ENCODE data around the gene RPL11. TPM values are rescaled to one million over a fixed set of nuclear protein-coding genes. Genes with fewer than 3 reads are reported as not detected.

The RPL11 gene
- total and polyA plus RNA-seq, 10 of the 15 experiments (the other 5 are each of a cell fraction or from before 2014, with no cell fraction given): 968 to 4,611 (median 2,521) TPM

- ChIA-PET CTCF (interaction anchor here (0.9 to 10.5 kb wide), 4 partner anchors 23 to 61 kb away, joined by 3 to 155 read pairs (median 4); partner anchors contain the start of gene ELOA), POLR2A (interaction anchor here (0.5 to 0.8 kb wide), 4 partner anchors 36 to 1646 kb away, joined by 3 to 5 read pairs (median 3); partner anchors contain the start of gene ELOA), SMC1A (ENCODE audit: uncharacterized antibody, unreplicated experiment) (interaction anchor here (1.2 to 10.9 kb wide), 6 partner anchors 9 to 56 kb away, joined by 3 to 137 read pairs (median 4); partner anchors contain the start of gene ELOA), RAD21 (ENCODE audit: unreplicated experiment) (interaction anchor here (0.8 kb wide), 1 partner anchor 27 kb away, joined by 3 read pairs; no protein-coding TSS in a partner anchor)
- peaks cover 11% of the 10 kb centered on the region for H3K4me1 ChIP-seq (ENCODE audit: control insufficient read depth, insufficient read depth, low read length)
- intact Hi-C loops (cut with micrococcal nuclease; ENCODE audit: unreplicated experiment): loop anchor here (1.0 kb wide), 1 partner anchor 25 kb away; no protein-coding TSS in a partner anchor
- H3K79me2 ChIP-seq (ENCODE audit: control insufficient read depth, insufficient read depth, low read length): peaks cover 85% of the 10 kb centered on the region
- no peak overlapping the region for H3K27ac ChIP-seq (ENCODE audit: control insufficient read depth, insufficient read depth)
- no TSS peak for BruUV-seq (replicated peaks)
- in situ Hi-C loops (cut with MboI): no loop called here
- peak overlapping the region; percentile 87; the same call in 1 of the 2 replicates for H3K4me3 ChIP-seq
- no peak for DNase-seq (ENCODE audit: low read depth, low spot score)
- H3K36me3 ChIP-seq (ENCODE audit: control insufficient read depth in 2 of 2, insufficient read depth in 2 of 2, low read length in 1 of 2): peaks cover 22 to 62% of the 10 kb centered on the region in 2 experiments
- 100% methylated on average over 3 of the region's 3 CpGs for WGBS (ENCODE audit: insufficient coverage, insufficient replicate concordance, low lambda C conversion rate, missing lambda C conversion rate)
- no peak overlapping the region for H3K9ac ChIP-seq (ENCODE audit: control insufficient read depth, insufficient read depth, low read length)
- H3K9me3 ChIP-seq (replicated peaks; ENCODE audit: control insufficient read depth, insufficient read depth, low read length): no peaks in the 10 kb centered on the region
- H4K20me1 ChIP-seq (ENCODE audit: control insufficient read depth, insufficient read depth): peaks cover 17% of the 10 kb centered on the region
- H3K4me2 ChIP-seq (ENCODE audit: control insufficient read depth, insufficient read depth): peak overlapping the region; percentile 69
- no peak for FAIRE-seq
- H2AFZ ChIP-seq (ENCODE audit: control insufficient read depth, low read depth, low read length): no peak overlapping the region
- no peak for ATAC-seq
- no peaks in the 10 kb centered on the region for H3K27me3 ChIP-seq (replicated peaks in 1 of 2; ENCODE audit: control insufficient read depth in 2 of 2, insufficient read depth in 2 of 2, low read length in 1 of 2)
- TF ChIP-seq EED (IDR thresholded peaks at IDR 0.05; ENCODE audit: low read depth): no peak
- no peak for TF ChIP-seq RAD21 (IDR thresholded peaks at IDR 0.05; ENCODE audit: insufficient read depth, low read depth, low read length)
- no peak for TF ChIP-seq PBX3 (IDR thresholded peaks at IDR 0.05; ENCODE audit: insufficient replicate concordance, low read depth, low read length)
- TF ChIP-seq TBL1XR1 (IDR thresholded peaks at IDR 0.05; ENCODE audit: low read depth, low read length): no peak
- no peak for TF ChIP-seq MYC (IDR thresholded peaks at IDR 0.05; ENCODE audit: insufficient read depth, insufficient read length, insufficient replicate concordance, low read length, severe bottlenecking)
- TF ChIP-seq POLR2AphosphoS5 (IDR thresholded peaks at IDR 0.05; ENCODE audit: low read length): peak; percentile 24; the same call in 1 of the 2 replicates
Measured at GRCh38 chr1:23695667-23696066, 4.1 kb downstream of the RPL11 start.

Data from GM12878 (cell line).